22Rv1 (cell line): ENCODE results near the gene ZNF746.

Source experiments
- H3K27ac ChIP-seq: fragments of 450-650 bp; 2 replicates; pipeline ENCODE4 v1.5.1; 2017
- ZFX ChIP-seq: fragments of 450-650 bp; IDR thresholded peaks from 2 replicates; pipeline ENCODE4 v1.6.1; 2017; ENCODE audit warnings: antibody characterized with exemption, borderline replicate concordance
- TF ChIP-seq, protein P1 (sequence below): fragments of 450-650 bp; IDR thresholded peaks from 2 replicates; pipeline ENCODE4 v1.5.1; 2017; ENCODE audit warnings: mild to moderate bottlenecking

The ZNF746 gene

DNA sequence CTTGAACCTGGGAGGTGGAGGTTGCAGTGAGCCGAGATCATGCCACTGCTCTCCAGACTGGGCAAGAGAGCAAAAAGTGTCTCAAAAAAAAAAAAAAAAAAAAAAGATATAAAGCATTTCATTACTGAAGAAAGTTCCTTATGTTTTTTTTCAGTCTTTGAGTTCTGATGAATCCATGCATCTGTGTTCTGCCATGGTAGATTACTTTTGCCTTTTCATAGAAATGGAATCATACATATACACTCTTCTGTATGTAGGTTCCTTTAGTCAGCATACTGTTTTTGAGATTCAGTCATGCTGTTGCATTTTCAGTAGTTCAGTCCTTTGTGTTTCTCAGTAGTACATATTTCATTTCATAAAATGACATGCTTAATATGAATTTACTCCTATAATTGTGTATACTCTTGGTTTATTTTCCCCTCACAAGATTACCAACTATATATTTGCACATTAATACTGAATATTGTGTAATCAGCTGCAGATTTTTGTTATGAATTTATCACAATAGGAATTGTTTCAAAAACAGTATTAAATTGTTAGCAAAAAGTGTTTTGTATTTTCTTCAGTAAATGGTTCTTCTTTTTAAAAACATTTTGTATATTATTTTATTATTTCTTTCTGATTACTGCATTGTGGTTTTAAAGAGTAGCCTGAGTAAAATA is 34.0 kb downstream of the ZNF746 start:
- no peak overlapping the region for H3K27ac ChIP-seq
- TF ChIP-seq, protein P1, sequence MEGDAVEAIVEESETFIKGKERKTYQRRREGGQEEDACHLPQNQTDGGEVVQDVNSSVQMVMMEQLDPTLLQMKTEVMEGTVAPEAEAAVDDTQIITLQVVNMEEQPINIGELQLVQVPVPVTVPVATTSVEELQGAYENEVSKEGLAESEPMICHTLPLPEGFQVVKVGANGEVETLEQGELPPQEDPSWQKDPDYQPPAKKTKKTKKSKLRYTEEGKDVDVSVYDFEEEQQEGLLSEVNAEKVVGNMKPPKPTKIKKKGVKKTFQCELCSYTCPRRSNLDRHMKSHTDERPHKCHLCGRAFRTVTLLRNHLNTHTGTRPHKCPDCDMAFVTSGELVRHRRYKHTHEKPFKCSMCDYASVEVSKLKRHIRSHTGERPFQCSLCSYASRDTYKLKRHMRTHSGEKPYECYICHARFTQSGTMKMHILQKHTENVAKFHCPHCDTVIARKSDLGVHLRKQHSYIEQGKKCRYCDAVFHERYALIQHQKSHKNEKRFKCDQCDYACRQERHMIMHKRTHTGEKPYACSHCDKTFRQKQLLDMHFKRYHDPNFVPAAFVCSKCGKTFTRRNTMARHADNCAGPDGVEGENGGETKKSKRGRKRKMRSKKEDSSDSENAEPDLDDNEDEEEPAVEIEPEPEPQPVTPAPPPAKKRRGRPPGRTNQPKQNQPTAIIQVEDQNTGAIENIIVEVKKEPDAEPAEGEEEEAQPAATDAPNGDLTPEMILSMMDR: no peak
- TF ChIP-seq ZFX: no peak

DNA sequence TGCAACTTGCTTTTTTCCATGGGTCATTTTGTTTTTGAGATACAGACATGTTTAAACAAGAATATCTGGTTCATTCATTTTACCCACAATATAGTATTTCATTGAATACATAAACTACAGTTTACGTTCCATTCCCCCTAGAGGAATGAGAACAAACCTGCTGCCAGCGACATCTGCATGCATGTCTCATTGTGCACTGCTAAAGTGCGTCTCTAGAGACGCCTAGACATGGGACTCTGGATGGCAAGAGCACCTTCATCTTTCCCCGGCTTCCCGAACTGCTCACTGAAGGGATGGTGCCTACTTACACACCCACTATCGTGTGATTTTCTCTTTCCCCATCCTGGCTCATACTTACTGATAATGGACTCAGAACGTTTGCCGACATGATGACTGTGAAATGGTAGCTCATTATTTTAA is 35.5 kb downstream of the ZNF746 start:
- TF ChIP-seq ZFX: no peak
- TF ChIP-seq, protein P1: no peak
- H3K27ac ChIP-seq: no peak overlapping the region

- peak within 1 kb of the TSS; percentile 39 for H3K27ac ChIP-seq
- no peak for TF ChIP-seq ZFX
- TF ChIP-seq, protein P1: peak; percentile 86
Measured at GRCh38 chr7:149460493-149461277, 36.9 kb downstream of the ZNF746 start, which contains the start of gene ZNF777. Gene ZNF777, minus strand, starts transcription at chr7:149461062. Its CDS starts 5,040 bp downstream, at chr7:149456022.

- H3K27ac ChIP-seq: peak overlapping the region; percentile 39
- TF ChIP-seq, protein P1: no peak
- TF ChIP-seq ZFX: no peak
Measured at GRCh38 chr7:149459540-149460452, 37.8 kb downstream of the ZNF746 start.

DNA sequence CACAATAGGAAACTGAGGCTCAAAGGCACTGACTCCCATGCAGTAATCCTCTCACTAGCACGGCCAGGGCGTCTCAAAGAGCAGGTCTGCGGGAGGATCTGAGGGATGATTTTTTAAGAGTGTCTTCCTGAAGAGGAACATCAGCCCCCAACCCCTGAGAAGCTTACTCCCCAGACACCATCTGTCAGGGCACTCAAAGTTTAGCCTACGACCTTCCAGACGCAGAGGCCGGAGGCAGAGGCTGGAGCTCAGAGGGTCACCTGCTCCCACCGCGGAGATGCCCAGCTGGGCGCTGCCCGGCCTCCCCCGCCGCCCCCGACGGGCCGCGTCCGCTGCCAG is 38.4 kb downstream of the ZNF746 start:
- no peak for TF ChIP-seq ZFX
- TF ChIP-seq, protein P1: no peak
- H3K27ac ChIP-seq: no peak overlapping the region

GRCh38 chr7:149458235-149458634 is 39.4 kb downstream of the ZNF746 start:
- no peak overlapping the region for H3K27ac ChIP-seq
- TF ChIP-seq, protein P1: no peak
- no peak for TF ChIP-seq ZFX
